ENCODE data around the gene MED31.
A peak's percentile ranks its signal among the peaks of the same experiment; 100 is the strongest.
"Not testable (repeated sequence)": the region's sequence is repeated elsewhere in the genome, so short reads cannot be mapped to it uniquely, and the experiment has no call there.

The MED31 gene

GRCh38 chr17:6666077-6666521, 14.7 kb upstream of the MED31 start:
- no peaks in the 10 kb centered on the region for H3K27me3 ChIP-seq (ENCODE audit: insufficient read depth, poor library complexity, severe bottlenecking)
- H3K27ac ChIP-seq (ENCODE audit: poor library complexity, severe bottlenecking) = peak overlapping the region; percentile 97
- H3K9me3 ChIP-seq (ENCODE audit: severe bottlenecking) = no peaks in the 10 kb centered on the region
- ATAC-seq (ENCODE audit: low read depth) (peak; percentile 67), DNase-seq (ENCODE audit: low spot score) (no peak)
- peaks cover 30% of the 10 kb centered on the region for H3K4me1 ChIP-seq (ENCODE audit: insufficient read depth, poor library complexity, severe bottlenecking)
- H3K4me3 ChIP-seq (ENCODE audit: severe bottlenecking) = no peak overlapping the region
- no peaks in the 10 kb centered on the region for H3K36me3 ChIP-seq (ENCODE audit: low read depth)
- TF ChIP-seq CTCF (IDR thresholded peaks at IDR 0.05; ENCODE audit: poor library complexity, severe bottlenecking) = peak; percentile 97

GRCh38 chr17:6663200-6663599, 11.8 kb upstream of the MED31 start:
- H3K27ac ChIP-seq (ENCODE audit: poor library complexity, severe bottlenecking); H3K36me3 ChIP-seq (ENCODE audit: low read depth); H3K4me3 ChIP-seq (ENCODE audit: severe bottlenecking); H3K27me3 ChIP-seq (ENCODE audit: insufficient read depth, poor library complexity, severe bottlenecking); ATAC-seq (ENCODE audit: low read depth); H3K4me1 ChIP-seq (ENCODE audit: insufficient read depth, poor library complexity, severe bottlenecking); DNase-seq (ENCODE audit: low spot score); H3K9me3 ChIP-seq (ENCODE audit: severe bottlenecking): not testable (repeated sequence)

- H3K4me1 ChIP-seq (ENCODE audit: insufficient read depth, poor library complexity, severe bottlenecking) = peaks cover 3% of the 10 kb centered on the region
- ATAC-seq (ENCODE audit: low read depth) = no peak
Measured at GRCh38 chr17:6661464-6661848, 10.1 kb upstream of the MED31 start.

GRCh38 chr17:6660805-6661463, 9.5 kb upstream of the MED31 start:
- ATAC-seq (ENCODE audit: low read depth) = no peak
- no peak for TF ChIP-seq CTCF (IDR thresholded peaks at IDR 0.05; ENCODE audit: poor library complexity, severe bottlenecking)
- H3K27ac ChIP-seq (ENCODE audit: poor library complexity, severe bottlenecking) = no peak overlapping the region

More at GRCh38 chr17:6661464-6661848, 10.1 kb upstream of the MED31 start:
- H3K9me3 ChIP-seq (ENCODE audit: severe bottlenecking) = no peaks in the 10 kb centered on the region
- H3K27me3 ChIP-seq (ENCODE audit: insufficient read depth, poor library complexity, severe bottlenecking) = no peaks in the 10 kb centered on the region
- H3K4me3 ChIP-seq (ENCODE audit: severe bottlenecking) = no peak overlapping the region
- no peak for TF ChIP-seq CTCF (IDR thresholded peaks at IDR 0.05; ENCODE audit: poor library complexity, severe bottlenecking)
- H3K36me3 ChIP-seq (ENCODE audit: low read depth) = no peaks in the 10 kb centered on the region
- DNase-seq (ENCODE audit: low spot score) = no peak
- no peak overlapping the region for H3K27ac ChIP-seq (ENCODE audit: poor library complexity, severe bottlenecking)

GRCh38 chr17:6660101-6660500, 8.7 kb upstream of the MED31 start:
- no peaks in the 10 kb centered on the region for H3K27me3 ChIP-seq (ENCODE audit: insufficient read depth, poor library complexity, severe bottlenecking)
- TF ChIP-seq CTCF (IDR thresholded peaks at IDR 0.05; ENCODE audit: poor library complexity, severe bottlenecking) = no peak
- DNase-seq (ENCODE audit: low spot score) (no peak), ATAC-seq (ENCODE audit: low read depth) (no peak)
- H3K4me3 ChIP-seq (ENCODE audit: severe bottlenecking) = no peak overlapping the region
- H3K9me3 ChIP-seq (ENCODE audit: severe bottlenecking) = no peaks in the 10 kb centered on the region
- H3K36me3 ChIP-seq (ENCODE audit: low read depth) = no peaks in the 10 kb centered on the region
- no peak overlapping the region for H3K27ac ChIP-seq (ENCODE audit: poor library complexity, severe bottlenecking)
- peaks cover 3% of the 10 kb centered on the region for H3K4me1 ChIP-seq (ENCODE audit: insufficient read depth, poor library complexity, severe bottlenecking)

More at GRCh38 chr17:6660805-6661463, 9.5 kb upstream of the MED31 start:
- no peak for DNase-seq (ENCODE audit: low spot score)
- no peaks in the 10 kb centered on the region for H3K27me3 ChIP-seq (ENCODE audit: insufficient read depth, poor library complexity, severe bottlenecking)
- no peaks in the 10 kb centered on the region for H3K36me3 ChIP-seq (ENCODE audit: low read depth)
- no peak overlapping the region for H3K4me3 ChIP-seq (ENCODE audit: severe bottlenecking)
- H3K9me3 ChIP-seq (ENCODE audit: severe bottlenecking) = no peaks in the 10 kb centered on the region
- no peaks in the 10 kb centered on the region for H3K4me1 ChIP-seq (ENCODE audit: insufficient read depth, poor library complexity, severe bottlenecking)

GRCh38 chr17:6658411-6658810, 7.0 kb upstream of the MED31 start:
- H3K27ac ChIP-seq (ENCODE audit: poor library complexity, severe bottlenecking); H3K27me3 ChIP-seq (ENCODE audit: insufficient read depth, poor library complexity, severe bottlenecking); H3K9me3 ChIP-seq (ENCODE audit: severe bottlenecking); H3K4me3 ChIP-seq (ENCODE audit: severe bottlenecking); H3K36me3 ChIP-seq (ENCODE audit: low read depth); DNase-seq (ENCODE audit: low spot score); ATAC-seq (ENCODE audit: low read depth): not testable (repeated sequence)
- peaks cover 13% of the 10 kb centered on the region for H3K4me1 ChIP-seq (ENCODE audit: insufficient read depth, poor library complexity, severe bottlenecking)
